MG63 (cell line): ENCODE results near the gene ZNF629. TPM values are rescaled to one million over a fixed set of nuclear protein-coding genes. Genes with fewer than 3 reads are reported as not detected.
"Not testable (repeated sequence)": the region's sequence is repeated elsewhere in the genome, so short reads cannot be mapped to it uniquely, and the experiment has no call there.

ENCODE experiments used
- DNase-seq: peaks from one replicate; pipeline ENCODE4 v3.0.0-alpha.2; 2020
- H3K27me3 ChIP-seq: fragments of 250-450 bp; sonication (Bioruptor Pico); 2 replicates; pipeline ENCODE4 v1.5.1; 2020; ENCODE audit warnings: mild to moderate bottlenecking, moderate library complexity
- H3K36me3 ChIP-seq: fragments of 250-450 bp; sonication (Bioruptor Pico); 2 replicates; pipeline ENCODE4 v1.5.1; 2020; ENCODE audit warnings: mild to moderate bottlenecking, moderate library complexity
- H3K4me3 ChIP-seq: fragments of 250-450 bp; sonication (Bioruptor Pico); 2 replicates; pipeline ENCODE4 v1.5.1; 2020; ENCODE audit warnings: mild to moderate bottlenecking, moderate library complexity
- H3K9me3 ChIP-seq: fragments of 250-450 bp; sonication (Bioruptor Pico); 2 replicates; pipeline ENCODE4 v1.5.1; 2020; ENCODE audit warnings: mild to moderate bottlenecking, moderate library complexity
- total RNA-seq: library from RNA; depleted of rRNA; stranded (reverse); fragments of >200 nt; shearing (Covaris generic); gene quantifications from 2 replicates; pipeline ENCODE4 v1.2.3, GENCODE V29; 2014; ENCODE audit warnings: low replicate concordance; rRNA removed

The ZNF629 gene
- total RNA-seq, result 10.3 and 13.6 TPM in 2 replicates

DNA sequence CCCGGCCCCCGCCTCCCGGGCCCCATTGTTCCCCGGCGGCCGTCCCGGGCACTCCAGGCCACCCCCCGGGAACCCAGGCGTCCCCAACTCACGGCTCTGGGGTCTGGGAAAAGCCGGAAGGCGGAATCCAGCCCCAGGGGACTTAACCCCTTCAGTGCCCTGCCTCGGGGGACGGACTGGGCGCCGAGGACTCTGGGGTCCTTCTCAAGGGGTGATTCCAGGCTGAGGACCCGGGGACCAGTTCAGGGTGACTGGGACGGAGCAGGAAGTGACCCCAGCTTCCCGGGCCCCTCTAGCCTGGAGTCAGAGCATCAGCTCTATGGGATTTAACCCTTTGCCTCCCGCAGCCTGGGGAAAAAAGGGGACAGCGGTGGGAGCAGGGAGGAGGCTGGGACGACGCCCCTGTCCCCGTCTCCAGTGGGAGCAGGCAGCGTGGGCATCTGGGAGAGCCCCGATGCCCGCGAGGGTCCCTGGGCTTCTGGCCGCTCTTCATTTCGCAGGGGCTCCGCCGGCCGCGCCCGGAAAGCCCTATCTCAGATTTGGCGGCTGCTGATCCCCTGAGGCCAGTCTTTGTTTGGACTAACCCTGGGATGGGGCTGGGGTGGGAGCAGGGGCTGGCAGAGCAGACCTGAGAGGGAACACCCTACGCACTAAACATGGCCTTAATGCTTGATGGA lies at the start of gene ZNF629:
Gene ZNF629 (minus strand): TSS at position 270 of the 677 bp plus-strand sequence. CDS start 2,723 bp downstream, outside the sequence.
- H3K27me3 ChIP-seq, result no peaks in the 10 kb centered on the region
- no peaks in the 10 kb centered on the region for H3K9me3 ChIP-seq
- peak within 1 kb of the TSS; percentile 100 for H3K4me3 ChIP-seq
- peaks cover 33% of the 10 kb centered on the region for H3K36me3 ChIP-seq
- peak; percentile 72 for DNase-seq

DNA sequence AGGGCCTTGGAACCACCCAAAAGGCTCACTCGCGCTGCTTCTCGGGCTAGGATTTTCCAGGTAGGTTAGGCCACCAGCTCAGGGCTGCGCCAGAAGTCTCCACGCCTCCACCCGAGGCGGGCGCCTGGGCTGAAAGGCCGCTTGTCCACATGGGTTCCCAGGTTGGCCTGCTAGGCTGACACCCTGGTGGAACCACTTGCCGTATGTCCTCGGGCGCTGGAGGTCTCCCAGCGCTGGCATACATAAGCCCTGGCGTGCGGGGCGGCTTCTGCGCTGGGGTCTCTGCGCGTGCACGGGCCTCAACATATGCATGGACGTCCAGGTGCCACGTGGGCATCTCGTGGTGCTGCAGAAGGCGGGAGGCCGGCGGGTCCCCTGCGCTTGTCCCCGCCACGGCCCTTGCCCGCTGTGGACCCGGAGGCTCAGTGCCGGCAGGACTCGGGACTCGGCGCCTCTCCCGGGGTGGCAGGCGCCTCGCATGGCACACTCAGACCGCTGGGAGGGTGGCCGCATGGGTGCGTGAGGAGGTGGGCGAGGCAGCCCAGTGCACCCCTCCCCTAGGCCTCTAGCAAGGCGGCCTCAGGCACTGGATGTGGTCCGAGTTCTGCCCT lies 47.2 kb upstream of the ZNF629 start:
- Histone ChIP-seq H3K36me3 (no peaks in the 10 kb centered on the region), H3K27me3 (no peaks in the 10 kb centered on the region)
- DNase-seq, result no peak

DNA sequence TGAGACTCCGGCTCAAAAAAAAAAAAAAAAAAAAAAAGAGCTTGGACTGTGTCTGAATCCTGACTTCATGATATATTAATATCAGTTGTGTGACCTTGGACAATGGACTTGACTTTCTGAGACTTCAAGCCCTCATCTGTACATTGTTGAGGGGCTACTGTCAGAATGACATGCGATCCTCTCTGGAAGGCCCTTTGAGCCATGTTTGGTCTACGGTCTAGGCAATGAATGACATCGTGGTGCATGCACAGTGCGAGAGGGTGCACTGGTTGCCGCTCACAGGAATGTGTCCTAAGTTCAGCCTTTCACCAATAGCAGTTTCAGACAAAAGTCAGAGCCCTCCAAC lies 43.0 kb upstream of the ZNF629 start:
- H3K4me3 ChIP-seq, result no peak overlapping the region
- H3K9me3 ChIP-seq, result no peaks in the 10 kb centered on the region
- no peak for DNase-seq
- no peaks in the 10 kb centered on the region for H3K36me3 ChIP-seq
- H3K27me3 ChIP-seq, result peaks cover 4% of the 10 kb centered on the region; the same call in 1 of the 2 replicates

More for the DNA sequence above, 47.2 kb upstream of the ZNF629 start:
- Histone ChIP-seq H3K4me3 (no peak overlapping the region), H3K9me3 (no peaks in the 10 kb centered on the region)

DNA sequence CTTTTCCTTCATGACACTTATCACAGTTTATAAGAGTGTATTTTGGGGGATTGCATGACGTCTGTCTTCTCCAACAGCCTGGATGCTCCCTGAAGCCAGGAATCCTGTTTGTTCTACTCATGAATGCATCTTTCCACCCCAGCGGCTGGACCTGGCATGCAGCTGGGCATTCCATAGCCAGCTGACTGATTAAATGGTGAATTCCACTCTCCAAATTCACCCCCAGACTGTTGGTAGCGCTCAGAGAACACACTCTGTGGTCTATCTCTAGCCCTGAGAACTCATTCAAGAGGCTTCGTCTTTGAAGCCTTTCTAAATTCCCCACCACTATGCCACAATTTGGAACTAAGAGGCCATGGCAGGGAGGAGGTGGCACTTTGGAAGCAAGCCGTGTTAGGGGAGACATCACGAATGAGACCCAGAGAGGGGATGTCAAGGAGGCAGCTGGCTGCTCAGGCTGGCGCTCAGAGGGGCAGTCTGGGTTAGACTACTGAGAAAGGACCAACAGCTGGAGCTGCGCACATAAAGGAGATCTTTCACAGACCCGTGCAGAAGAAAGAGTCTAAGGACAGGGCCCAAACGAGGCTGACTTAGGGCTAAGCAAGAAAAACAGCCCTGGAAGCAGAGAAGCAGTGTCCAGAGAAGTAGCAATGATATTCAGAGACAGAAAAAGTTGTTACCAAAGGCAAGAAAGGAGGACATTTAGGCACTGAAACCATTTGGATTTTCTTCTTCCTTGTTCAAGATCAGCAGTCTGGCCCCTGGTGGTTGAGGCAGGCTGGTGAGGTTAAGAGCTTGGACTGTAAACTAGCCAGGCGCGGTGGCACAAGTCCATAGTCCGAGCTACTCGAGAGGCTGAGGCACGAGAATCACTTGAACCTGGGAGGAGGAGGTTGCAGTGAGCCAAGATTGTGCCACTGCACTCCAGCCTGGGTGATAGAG lies 42.4 kb upstream of the ZNF629 start:
- no peak overlapping the region for H3K4me3 ChIP-seq
- DNase-seq, result no peak
- peaks cover 4% of the 10 kb centered on the region; the same call in 1 of the 2 replicates for H3K27me3 ChIP-seq
- H3K36me3 ChIP-seq, result no peaks in the 10 kb centered on the region
- no peaks in the 10 kb centered on the region for H3K9me3 ChIP-seq

DNA sequence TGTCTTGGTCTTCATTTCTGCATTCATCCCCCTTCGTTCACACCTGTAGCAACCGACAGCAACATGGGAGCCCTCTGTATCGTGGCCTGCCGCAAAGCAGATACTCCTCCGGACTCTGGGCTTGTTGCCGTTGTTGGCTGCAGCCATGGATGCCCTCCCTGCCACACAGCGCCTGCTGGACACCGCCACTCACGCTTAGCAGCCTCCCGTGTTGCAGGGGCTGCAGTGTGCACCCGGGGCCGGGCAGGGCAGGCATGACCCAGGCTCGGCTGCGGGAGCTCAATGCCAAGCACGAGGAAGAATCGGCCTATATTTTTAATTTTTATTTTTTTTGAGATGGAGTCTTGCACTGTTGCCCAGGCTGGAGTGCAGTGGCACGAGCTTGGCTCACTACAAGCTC lies 34.9 kb upstream of the ZNF629 start:
- peaks cover 10% of the 10 kb centered on the region for H3K9me3 ChIP-seq
- H3K27me3 ChIP-seq, result no peaks in the 10 kb centered on the region
- DNase-seq, result no peak
- H3K4me3 ChIP-seq, result no peak overlapping the region
- H3K36me3 ChIP-seq, result no peaks in the 10 kb centered on the region

DNA sequence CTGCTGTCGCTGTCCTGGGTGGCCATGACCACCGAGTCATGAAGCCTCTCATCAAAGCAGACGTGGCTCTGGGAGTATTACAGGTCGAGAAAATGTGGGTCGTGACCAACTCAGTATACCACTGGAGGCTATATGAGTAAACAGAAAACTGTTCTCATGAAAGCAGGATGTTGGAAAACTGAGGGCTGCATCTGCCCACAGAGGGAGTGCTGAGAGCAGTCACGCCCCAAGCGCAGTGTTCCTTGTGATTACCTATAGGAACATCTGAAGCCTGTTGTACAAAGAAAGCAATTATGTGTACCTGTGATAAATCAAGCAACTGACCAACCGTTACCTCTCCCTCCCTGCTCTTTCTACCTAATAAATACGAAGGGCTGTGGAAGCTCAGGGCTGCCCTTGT lies 34.4 kb upstream of the ZNF629 start:
- not testable (repeated sequence) for DNase-seq, H3K27me3 ChIP-seq, H3K36me3 ChIP-seq, H3K4me3 ChIP-seq
- peaks cover 10% of the 10 kb centered on the region for H3K9me3 ChIP-seq

DNA sequence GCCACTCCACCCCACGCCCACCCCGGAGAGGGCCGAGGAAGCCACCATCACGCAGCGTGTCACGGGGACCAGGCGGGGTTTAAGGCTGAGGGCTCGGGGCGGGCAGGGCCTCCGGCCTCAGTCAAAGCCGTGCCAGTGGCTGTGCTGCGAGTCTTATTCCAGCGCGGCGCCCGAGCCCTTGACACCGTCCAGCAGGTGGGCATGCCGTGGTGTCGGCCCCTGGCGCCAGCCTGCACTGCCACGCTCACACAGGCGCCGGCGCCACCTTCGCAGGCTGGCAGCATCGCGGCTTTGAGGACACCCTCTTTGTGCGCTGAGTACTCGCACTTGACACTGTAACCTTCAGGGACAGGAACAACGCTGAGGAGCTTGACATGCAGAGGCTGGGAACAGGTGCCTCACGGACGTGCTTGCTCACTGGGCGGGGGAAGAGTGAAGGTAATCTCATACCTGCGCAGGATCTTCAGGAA lies 34.0 kb upstream of the ZNF629 start:
- Histone ChIP-seq H3K9me3 (peaks cover 10% of the 10 kb centered on the region), H3K4me3 (no peak overlapping the region), H3K27me3 (no peaks in the 10 kb centered on the region), H3K36me3 (no peaks in the 10 kb centered on the region)
- DNase-seq, result no peak

DNA sequence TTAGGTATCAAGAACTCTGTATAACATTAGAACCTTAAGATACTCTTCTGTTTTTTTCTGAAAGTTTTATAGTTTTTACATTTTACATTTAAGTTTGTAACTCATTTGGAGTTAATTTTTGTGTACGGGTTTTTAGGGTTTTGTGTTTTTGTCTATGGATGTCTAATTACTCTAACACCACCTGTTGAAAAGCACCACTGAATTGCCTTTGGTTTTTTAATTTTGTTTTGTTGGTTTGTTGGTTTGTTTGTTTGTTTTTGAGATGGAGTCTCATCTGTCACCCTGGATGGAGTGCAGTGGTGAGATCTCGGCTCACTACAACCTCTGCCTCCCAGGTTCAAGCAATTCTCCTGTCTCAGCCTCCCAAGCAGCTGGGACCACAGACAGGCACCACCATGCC lies 29.8 kb upstream of the ZNF629 start:
- no peak for DNase-seq
- Histone ChIP-seq H3K4me3 (no peak overlapping the region), H3K9me3 (peaks cover 8% of the 10 kb centered on the region), H3K36me3 (no peaks in the 10 kb centered on the region), H3K27me3 (no peaks in the 10 kb centered on the region)

DNA sequence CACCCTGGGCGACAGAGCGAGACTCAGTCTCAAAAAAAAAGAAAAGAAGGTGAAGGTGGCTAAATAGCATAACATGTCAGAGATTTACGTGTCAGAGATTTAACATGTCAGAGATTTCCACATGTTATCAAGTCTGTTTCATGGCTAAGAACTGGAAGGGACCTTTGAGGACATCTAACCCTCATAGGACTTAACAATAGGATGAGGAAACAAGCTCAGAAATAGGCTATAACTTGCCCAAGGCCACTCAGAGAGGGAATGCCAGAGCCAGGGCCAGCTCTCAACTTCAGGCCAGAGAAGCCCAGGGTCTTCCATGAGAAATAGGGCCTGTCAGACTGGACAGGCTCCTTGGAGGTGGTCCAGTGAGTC lies 26.8 kb upstream of the ZNF629 start:
- Histone ChIP-seq H3K4me3 (peak overlapping the region; percentile 49), H3K9me3 (no peaks in the 10 kb centered on the region), H3K27me3 (no peaks in the 10 kb centered on the region), H3K36me3 (no peaks in the 10 kb centered on the region)
- no peak for DNase-seq

DNA sequence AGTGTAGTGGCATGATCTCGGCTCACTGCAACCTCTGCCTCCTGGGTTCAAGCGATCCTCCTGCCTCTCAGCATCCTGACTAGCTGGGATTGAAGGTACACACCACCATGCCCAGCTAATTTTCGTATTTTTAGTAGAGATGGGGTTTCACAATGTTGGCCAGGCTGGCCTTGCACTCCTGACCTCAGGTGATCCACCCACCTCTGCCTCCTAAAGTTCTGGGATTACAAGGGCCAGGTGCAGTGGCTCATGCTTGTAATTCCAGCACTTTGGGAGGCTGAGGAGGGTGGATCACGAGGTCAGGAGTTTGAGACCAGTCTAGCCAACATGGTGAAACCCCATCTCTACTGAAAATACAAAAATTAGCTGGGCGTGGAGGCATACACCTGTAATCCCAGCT lies 22.7 kb upstream of the ZNF629 start:
- not testable (repeated sequence) for H3K27me3 ChIP-seq, DNase-seq, H3K9me3 ChIP-seq, H3K36me3 ChIP-seq, H3K4me3 ChIP-seq

DNA sequence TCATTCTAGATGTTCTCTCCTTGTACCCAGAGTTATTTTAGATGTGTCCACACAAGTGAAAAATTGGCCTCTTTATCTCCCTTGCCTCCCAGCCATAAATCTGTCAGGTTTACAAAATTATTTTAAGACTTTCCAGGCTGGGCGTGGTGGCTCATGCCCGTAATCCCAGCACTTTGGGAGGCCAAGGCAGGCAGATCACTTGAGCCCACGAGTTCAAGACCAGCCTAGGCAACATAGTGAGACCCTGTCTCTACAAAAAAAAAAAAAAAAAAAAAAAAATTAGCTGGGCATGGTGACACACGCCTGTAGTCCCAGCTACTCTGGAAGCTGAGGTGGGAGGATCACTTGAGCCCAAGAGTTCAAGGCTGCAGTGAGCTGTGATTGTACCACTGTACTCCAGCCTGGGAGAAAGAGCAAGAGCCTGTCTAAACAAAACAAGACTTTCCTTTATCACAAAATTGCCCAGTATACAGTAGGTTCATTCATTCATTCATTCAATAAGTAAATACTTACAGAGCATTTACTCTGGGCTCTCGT lies 22.0 kb upstream of the ZNF629 start:
- not testable (repeated sequence) for H3K27me3 ChIP-seq, H3K9me3 ChIP-seq, H3K4me3 ChIP-seq, H3K36me3 ChIP-seq, DNase-seq

DNA sequence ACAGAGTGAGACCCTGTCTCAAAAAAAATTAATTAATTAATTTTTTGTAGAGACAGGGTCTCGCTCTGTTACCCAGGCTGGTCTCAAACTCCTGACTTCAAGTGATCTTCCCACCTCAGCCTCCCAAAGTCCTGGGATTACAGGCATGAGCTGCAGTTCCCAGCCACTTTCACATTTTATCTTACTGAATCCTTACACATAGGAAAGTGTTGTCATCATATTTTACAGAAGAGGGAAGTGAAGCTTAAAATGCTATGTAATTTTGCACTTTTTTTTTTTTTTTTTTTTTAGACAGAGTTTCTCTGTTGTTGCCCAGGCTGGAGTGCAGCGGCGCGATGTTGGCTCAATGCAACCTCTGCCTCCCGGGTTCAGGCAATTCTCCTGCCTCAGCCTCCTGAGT lies 21.1 kb upstream of the ZNF629 start:
- no peak overlapping the region for H3K4me3 ChIP-seq
- no peaks in the 10 kb centered on the region for H3K9me3 ChIP-seq
- no peak for DNase-seq
- no peaks in the 10 kb centered on the region for H3K27me3 ChIP-seq
- no peaks in the 10 kb centered on the region for H3K36me3 ChIP-seq

DNA sequence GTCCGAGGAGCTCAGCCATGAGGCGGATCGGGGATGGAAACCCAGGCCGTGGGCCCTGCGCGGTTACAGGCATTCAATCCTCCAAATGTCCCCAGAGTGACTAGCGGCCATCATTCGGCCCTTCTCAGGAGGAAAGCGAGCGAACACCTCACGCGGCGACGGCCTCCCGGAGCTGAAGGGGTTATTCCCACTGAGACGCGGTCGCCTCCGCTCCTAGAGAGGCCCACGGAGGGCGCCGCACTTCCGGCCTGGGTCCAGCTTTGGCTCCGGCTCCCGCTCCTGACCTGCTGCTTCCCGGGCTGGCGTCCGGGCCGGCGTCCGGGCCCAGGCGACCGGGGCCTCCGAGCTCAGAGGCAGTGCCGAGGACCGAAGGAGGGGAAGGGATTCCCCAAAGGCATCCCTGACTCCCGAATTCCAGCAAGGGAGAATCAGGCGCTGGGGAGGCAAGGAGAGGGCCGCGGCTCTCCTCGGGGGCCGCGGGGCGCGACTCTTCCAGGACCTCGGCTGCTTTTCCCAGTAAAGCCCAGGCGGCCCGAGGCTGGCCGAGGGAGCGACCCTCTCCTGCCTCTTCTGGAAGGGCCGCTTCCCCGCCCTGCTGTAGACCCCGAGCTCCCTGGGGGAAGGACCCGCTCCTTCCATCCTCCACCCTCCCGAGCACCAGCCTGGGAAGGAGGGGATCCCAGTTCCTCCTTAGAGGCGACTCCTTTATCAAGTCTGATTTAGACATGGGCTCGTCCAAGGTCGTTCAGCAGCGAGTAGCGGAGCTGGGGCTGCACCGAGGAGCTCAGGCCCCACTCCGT lies 18.6 kb upstream of the ZNF629 start:
- Histone ChIP-seq H3K4me3 (peak overlapping the region; percentile 72), H3K27me3 (no peaks in the 10 kb centered on the region), H3K9me3 (no peaks in the 10 kb centered on the region), H3K36me3 (no peaks in the 10 kb centered on the region)
- peak; percentile 91 for DNase-seq

DNA sequence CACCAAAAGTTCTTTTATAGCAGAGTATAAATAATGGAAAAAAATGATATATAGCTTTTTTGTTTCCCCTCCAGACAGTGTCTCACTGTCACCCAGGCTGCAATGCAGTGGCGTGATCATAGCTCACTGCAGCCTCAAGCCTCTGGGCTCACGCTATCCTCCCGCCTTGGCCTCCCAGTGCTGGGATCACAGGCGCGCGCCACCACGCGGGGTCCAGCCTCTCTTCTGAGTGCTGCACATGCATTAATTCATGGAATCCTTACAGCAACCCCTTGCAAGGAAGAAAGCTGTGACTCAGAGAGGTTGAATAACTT lies 18.0 kb upstream of the ZNF629 start:
- peak; percentile 29 for DNase-seq
- Histone ChIP-seq H3K9me3 (no peaks in the 10 kb centered on the region), H3K27me3 (no peaks in the 10 kb centered on the region), H3K4me3 (peak overlapping the region; percentile 72), H3K36me3 (no peaks in the 10 kb centered on the region)

DNA sequence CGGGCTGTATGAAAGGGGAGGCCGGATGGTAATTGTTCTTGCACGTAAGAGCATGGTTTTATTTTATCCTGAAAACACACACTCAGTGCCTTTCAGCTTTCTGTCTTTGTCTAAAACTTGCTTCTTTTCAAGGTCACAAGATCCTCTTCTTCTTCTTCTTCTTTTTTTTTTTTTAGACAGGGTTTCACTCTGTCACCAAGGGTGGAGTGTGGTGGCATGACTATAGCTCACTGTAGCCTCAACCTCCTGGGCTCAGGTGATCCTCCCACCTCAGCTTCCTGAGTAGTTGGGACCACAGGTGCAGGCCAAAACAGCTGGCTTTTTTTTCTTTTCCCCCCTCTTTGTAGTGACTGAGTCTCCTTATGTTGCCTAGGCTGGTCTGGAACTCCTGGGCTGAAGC lies 15.9 kb upstream of the ZNF629 start:
- H3K27me3 ChIP-seq, result no peaks in the 10 kb centered on the region
- DNase-seq, result no peak
- H3K4me3 ChIP-seq, result no peak overlapping the region
- H3K9me3 ChIP-seq, result no peaks in the 10 kb centered on the region
- H3K36me3 ChIP-seq, result no peaks in the 10 kb centered on the region

DNA sequence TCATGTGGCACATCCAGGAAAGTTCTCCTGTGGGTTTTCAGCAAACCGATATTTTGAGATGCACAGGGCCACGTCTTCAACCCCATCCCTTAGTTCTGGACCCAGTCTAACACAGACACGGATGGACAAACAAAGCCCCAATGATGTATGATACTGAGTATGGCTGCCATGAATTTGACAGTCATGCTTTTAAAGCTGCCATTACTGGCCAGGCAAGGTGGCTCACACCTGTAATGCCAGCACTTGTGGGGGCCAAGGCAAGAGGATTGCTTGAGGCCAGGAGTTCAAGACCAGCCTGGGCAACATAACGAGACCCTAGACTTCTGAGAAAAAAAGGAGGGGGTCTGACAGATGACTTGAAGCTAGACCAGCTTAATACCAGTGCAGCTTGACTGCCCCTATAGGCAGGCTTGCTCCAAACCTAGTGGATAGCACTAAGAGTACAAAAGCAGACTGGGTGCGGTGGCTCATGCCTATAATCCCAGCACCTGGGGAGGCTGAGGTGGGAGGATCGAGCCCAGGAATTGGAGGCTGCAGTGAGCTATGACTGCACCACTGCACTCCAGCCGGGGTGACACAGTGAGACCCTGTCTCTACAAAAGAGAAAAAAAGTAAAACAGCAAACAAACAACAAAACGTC lies 10.8 kb upstream of the ZNF629 start:
- Histone ChIP-seq H3K4me3 (no peak overlapping the region), H3K27me3 (no peaks in the 10 kb centered on the region), H3K36me3 (no peaks in the 10 kb centered on the region), H3K9me3 (no peaks in the 10 kb centered on the region)
- no peak for DNase-seq
